Measurements from ENCODE around the gene ITGAD.
"Not testable (repeated sequence)": the region's sequence is repeated elsewhere in the genome, so short reads cannot be mapped to it uniquely, and the experiment has no call there.

ITGAD gene

GRCh38 chr16:31403590-31404352, 10.6 kb downstream of the ITGAD start:
- in situ Hi-C loops (cut with HindIII; ENCODE audit: low sequenced_read_pairs): no loop called here

GRCh38 chr16:31404353-31405064, 11.4 kb downstream of the ITGAD start:
- in situ Hi-C loops (cut with HindIII; ENCODE audit: low sequenced_read_pairs): no loop called here

GRCh38 chr16:31407406-31407805, 14.3 kb downstream of the ITGAD start:
- in situ Hi-C loops (cut with HindIII; ENCODE audit: low sequenced_read_pairs): no loop called here

GRCh38 chr16:31409433-31409832, 16.3 kb downstream of the ITGAD start:
- in situ Hi-C loops (cut with HindIII; ENCODE audit: low sequenced_read_pairs): no loop called here

- in situ Hi-C loops (cut with HindIII; ENCODE audit: low sequenced_read_pairs): no loop called here
These were observed 16.9 kb downstream of the ITGAD start for GRCh38 chr16:31410082-31410481.

GRCh38 chr16:31411024-31411844, 18.1 kb downstream of the ITGAD start:
- in situ Hi-C loops (cut with HindIII; ENCODE audit: low sequenced_read_pairs): no loop called here

- in situ Hi-C loops (cut with HindIII; ENCODE audit: low sequenced_read_pairs): no loop called here
These were observed 19.6 kb downstream of the ITGAD start for GRCh38 chr16:31412750-31413149.

- in situ Hi-C loops (cut with HindIII; ENCODE audit: low sequenced_read_pairs): no loop called here
These were observed 20.2 kb downstream of the ITGAD start for GRCh38 chr16:31413381-31413780.

- in situ Hi-C loops (cut with HindIII; ENCODE audit: low sequenced_read_pairs): no loop called here
These were observed 20.8 kb downstream of the ITGAD start for GRCh38 chr16:31413943-31414342.

GRCh38 chr16:31414706-31415105, 21.6 kb downstream of the ITGAD start:
- in situ Hi-C loops (cut with HindIII; ENCODE audit: low sequenced_read_pairs): no loop called here

- in situ Hi-C loops (cut with HindIII; ENCODE audit: low sequenced_read_pairs): no loop called here
These were observed 23.2 kb downstream of the ITGAD start for GRCh38 chr16:31416371-31416770.

GRCh38 chr16:31417036-31417435, 23.9 kb downstream of the ITGAD start:
- in situ Hi-C loops (cut with HindIII; ENCODE audit: low sequenced_read_pairs): not testable (repeated sequence)

- in situ Hi-C loops (cut with HindIII; ENCODE audit: low sequenced_read_pairs): no loop called here
These were observed 24.8 kb downstream of the ITGAD start for GRCh38 chr16:31417916-31418315.

- in situ Hi-C loops (cut with HindIII; ENCODE audit: low sequenced_read_pairs): no loop called here
These were observed 26.9 kb downstream of the ITGAD start for GRCh38 chr16:31420037-31420436.

- in situ Hi-C loops (cut with HindIII; ENCODE audit: low sequenced_read_pairs): no loop called here
These were observed 28.5 kb downstream of the ITGAD start for GRCh38 chr16:31421587-31421986.

GRCh38 chr16:31423241-31423640, 30.1 kb downstream of the ITGAD start:
- in situ Hi-C loops (cut with HindIII; ENCODE audit: low sequenced_read_pairs): no loop called here

- in situ Hi-C loops (cut with HindIII; ENCODE audit: low sequenced_read_pairs): no loop called here
These were observed 30.7 kb downstream of the ITGAD start for GRCh38 chr16:31423801-31424200.

- in situ Hi-C loops (cut with HindIII; ENCODE audit: low sequenced_read_pairs): no loop called here
These were observed 34.5 kb downstream of the ITGAD start for GRCh38 chr16:31427441-31428278.

GRCh38 chr16:31428279-31428597, 35.1 kb downstream of the ITGAD start, which contains the start of gene COX6A2:
TSS of gene COX6A2 (minus strand) at chr16:31428360. CDS start at chr16:31428325, 35 bp downstream.
- in situ Hi-C loops (cut with HindIII; ENCODE audit: low sequenced_read_pairs): no loop called here

- in situ Hi-C loops (cut with HindIII; ENCODE audit: low sequenced_read_pairs): no loop called here
These were observed 35.6 kb downstream of the ITGAD start for GRCh38 chr16:31428638-31429247.
